Neural cell (in vitro differentiated cells): Measurements from ENCODE around the gene NRG2. TPM values are rescaled to one million over a fixed set of nuclear protein-coding genes. Genes with fewer than 3 reads are reported as not detected.

Source experiments
- H2AFZ ChIP-seq: fragments of 200-600, 300-800 bp; sonication (generic), shearing (Covaris generic); 2 replicates; pipeline ENCODE4 v1.6.0; 2014; ENCODE audit warnings: low read depth, mild to moderate bottlenecking, antibody characterized with exemption, low read length, moderate library complexity
- H3F3A ChIP-seq: fragments of 200-600 bp; shearing (Covaris generic); 2 replicates; pipeline ENCODE4 v1.6.1; 2016; ENCODE audit warnings: mild to moderate bottlenecking, moderate library complexity, mixed read lengths, antibody characterized with exemption, low read length; ENCODE audit not compliant: insufficient read depth, poor library complexity, severe bottlenecking
- H3K27ac ChIP-seq: fragments of 200-600, 300-800 bp; sonication (generic), shearing (Covaris generic); 2 replicates; pipeline ENCODE4 v1.5.1; 2014; ENCODE audit warnings: mild to moderate bottlenecking, low read length, moderate library complexity
- H3K27me3 ChIP-seq: fragments of 300-800, 200-600 bp; sonication (generic), shearing (Covaris generic); 2 replicates; pipeline ENCODE4 v1.6.0; 2014; ENCODE audit warnings: mild to moderate bottlenecking, low read depth, low read length, moderate library complexity; ENCODE audit not compliant: insufficient read depth
- H3K36me3 ChIP-seq: fragments of 300-800, 200-600 bp; sonication (generic), shearing (Covaris generic); 2 replicates; pipeline ENCODE4 v1.5.1; 2014; ENCODE audit warnings: mild to moderate bottlenecking, antibody characterized with exemption, low read length, moderate library complexity; ENCODE audit not compliant: insufficient read depth
- H3K4me2 ChIP-seq: fragments of 300-800, 200-600 bp; sonication (generic), shearing (Covaris generic); 2 replicates; pipeline ENCODE4 v1.6.0; 2014; ENCODE audit warnings: mild to moderate bottlenecking, low read length
- H3K4me3 ChIP-seq: fragments of 300-800, 200-600 bp; sonication (generic), shearing (Covaris generic); 2 replicates; pipeline ENCODE4 v1.5.1; 2014; ENCODE audit warnings: mild to moderate bottlenecking, low read length, moderate library complexity
- H3K79me2 ChIP-seq: fragments of 200-600 bp; shearing (Covaris generic); replicated peaks from 2 replicates; pipeline ENCODE4 v1.6.0; 2014; ENCODE audit warnings: mild to moderate bottlenecking, low read length, moderate library complexity; ENCODE audit not compliant: insufficient read depth
- H3K9ac ChIP-seq: fragments of 300-800, 200-600 bp; sonication (generic), shearing (Covaris generic); 2 replicates; pipeline ENCODE4 v1.6.1; 2016; ENCODE audit warnings: mild to moderate bottlenecking, low read length, mixed read lengths
- H3K9me2 ChIP-seq: fragments of 200-600 bp; shearing (Covaris generic); 2 replicates; pipeline ENCODE4 v1.6.1; 2016; ENCODE audit warnings: mild to moderate bottlenecking, low read length, mixed read lengths; ENCODE audit not compliant: insufficient read depth
- H3K9me3 ChIP-seq: fragments of 200-600, 300-800 bp; sonication (generic), shearing (Covaris generic); 2 replicates; pipeline ENCODE4 v1.6.1; 2016; ENCODE audit warnings: mild to moderate bottlenecking, mixed run types, low read length, moderate library complexity, mixed read lengths
- H4K20me1 ChIP-seq: fragments of 200-600 bp; shearing (Covaris generic); 2 replicates; pipeline ENCODE4 v1.6.1; 2016; ENCODE audit warnings: mild to moderate bottlenecking, mixed run types; ENCODE audit not compliant: insufficient read depth
- CTCF ChIP-seq: fragments of 450-650 bp; IDR thresholded peaks from 2 replicates; pipeline ENCODE4 v1.5.1; 2014; ENCODE audit warnings: antibody characterized with exemption, mild to moderate bottlenecking, moderate library complexity; ENCODE audit not compliant: poor library complexity, severe bottlenecking
- EP300 ChIP-seq: fragments of 450-650 bp; conservative IDR thresholded peaks from 2 replicates; pipeline ENCODE4 v1.6.1; 2014; ENCODE audit warnings: antibody characterized with exemption, mild to moderate bottlenecking, moderate library complexity; ENCODE audit not compliant: poor library complexity, severe bottlenecking
- EZH2 ChIP-seq: fragments of 200-600, 300-800 bp; shearing (Covaris generic), sonication (generic); IDR thresholded peaks from 2 replicates; pipeline ENCODE4 v1.6.1; 2014; ENCODE audit warnings: antibody characterized with exemption, low read length, borderline replicate concordance, mild to moderate bottlenecking; ENCODE audit not compliant: insufficient read depth, poor library complexity, severe bottlenecking
- MXI1 ChIP-seq: fragments of 450-650 bp; conservative IDR thresholded peaks from 2 replicates; pipeline ENCODE4 v1.6.1; 2014; ENCODE audit warnings: antibody characterized with exemption, mild to moderate bottlenecking; ENCODE audit not compliant: poor library complexity, severe bottlenecking
- POLR2AphosphoS5 ChIP-seq: IDR thresholded peaks from 2 replicates; pipeline ENCODE4 v1.6.1; 2012
- RAD21 ChIP-seq: fragments of 450-650 bp; conservative IDR thresholded peaks from 2 replicates; pipeline ENCODE4 v1.6.1; 2014; ENCODE audit warnings: antibody characterized with exemption, mild to moderate bottlenecking, moderate library complexity
- REST ChIP-seq: IDR thresholded peaks from 2 replicates; pipeline ENCODE4 v1.6.1; 2012; ENCODE audit warnings: borderline replicate concordance
- SMC3 ChIP-seq: fragments of 450-650 bp; conservative IDR thresholded peaks from 2 replicates; pipeline ENCODE4 v1.6.1; 2014; ENCODE audit warnings: antibody characterized with exemption, mild to moderate bottlenecking, moderate library complexity; ENCODE audit not compliant: poor library complexity
- TAF1 ChIP-seq: IDR thresholded peaks from 2 replicates; pipeline ENCODE4 v1.6.1; 2012; ENCODE audit warnings: low read depth
- polyA plus RNA-seq: library from polyadenylated mRNA; depleted of rRNA; stranded (reverse); fragments of >200 nt; gene quantifications from 2 replicates; pipeline ENCODE4 v1.2.3, GENCODE V29; 2014

NRG2 gene
- polyA plus RNA-seq, 1 donor from 2014 or later = 5.4 TPM

DNA sequence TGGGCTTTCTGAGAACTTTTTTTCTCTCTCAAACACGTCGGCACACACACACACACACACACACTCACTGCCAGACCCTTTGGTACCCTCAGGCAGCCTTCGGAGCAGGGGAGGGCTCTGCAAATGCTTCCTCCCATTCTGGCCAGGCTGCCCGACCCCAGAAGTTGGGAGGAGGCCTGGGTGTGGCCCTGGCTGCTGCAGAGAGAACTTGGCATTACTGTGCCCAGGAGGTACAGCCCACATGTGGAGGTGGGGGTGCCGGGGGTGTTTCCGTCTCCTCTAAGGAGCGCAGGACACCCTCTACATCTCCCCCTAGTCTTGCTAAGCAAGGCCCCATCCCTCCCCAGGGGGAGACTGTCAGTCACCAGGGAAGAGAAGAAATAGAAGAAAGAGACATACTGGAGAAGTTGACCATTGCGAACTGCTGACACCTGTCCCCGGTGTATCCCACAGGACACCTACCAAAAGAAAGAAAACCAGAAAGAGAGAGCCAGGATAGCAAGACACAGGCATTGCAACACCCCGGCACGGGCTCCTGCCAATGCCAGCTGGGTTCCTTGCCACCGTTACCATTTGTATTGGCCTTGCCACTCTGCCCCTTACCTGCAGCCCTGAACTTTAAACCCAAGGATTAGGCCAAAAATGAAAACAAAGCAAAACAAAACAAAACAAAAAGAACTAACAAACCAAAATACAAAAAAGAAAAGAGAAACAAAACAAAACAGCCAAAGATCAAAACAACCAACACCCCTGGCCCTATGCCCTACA lies 178.2 kb downstream of the NRG2 start:
- no peaks in the 10 kb centered on the region for H3K9me2 ChIP-seq
- TF ChIP-seq SMC3 = no peak
- H3F3A ChIP-seq = no peaks in the 10 kb centered on the region
- H3K36me3 ChIP-seq = no peaks in the 10 kb centered on the region
- H3K9ac ChIP-seq = no peak overlapping the region
- H3K27me3 ChIP-seq = no peaks in the 10 kb centered on the region
- H4K20me1 ChIP-seq = no peaks in the 10 kb centered on the region
- H3K9me3 ChIP-seq = no peaks in the 10 kb centered on the region
- H3K27ac ChIP-seq = no peak overlapping the region
- no peaks in the 10 kb centered on the region for H3K79me2 ChIP-seq
- no peak overlapping the region for H3K4me2 ChIP-seq
- no peak overlapping the region for H2AFZ ChIP-seq
- H3K4me3 ChIP-seq = no peak overlapping the region

DNA sequence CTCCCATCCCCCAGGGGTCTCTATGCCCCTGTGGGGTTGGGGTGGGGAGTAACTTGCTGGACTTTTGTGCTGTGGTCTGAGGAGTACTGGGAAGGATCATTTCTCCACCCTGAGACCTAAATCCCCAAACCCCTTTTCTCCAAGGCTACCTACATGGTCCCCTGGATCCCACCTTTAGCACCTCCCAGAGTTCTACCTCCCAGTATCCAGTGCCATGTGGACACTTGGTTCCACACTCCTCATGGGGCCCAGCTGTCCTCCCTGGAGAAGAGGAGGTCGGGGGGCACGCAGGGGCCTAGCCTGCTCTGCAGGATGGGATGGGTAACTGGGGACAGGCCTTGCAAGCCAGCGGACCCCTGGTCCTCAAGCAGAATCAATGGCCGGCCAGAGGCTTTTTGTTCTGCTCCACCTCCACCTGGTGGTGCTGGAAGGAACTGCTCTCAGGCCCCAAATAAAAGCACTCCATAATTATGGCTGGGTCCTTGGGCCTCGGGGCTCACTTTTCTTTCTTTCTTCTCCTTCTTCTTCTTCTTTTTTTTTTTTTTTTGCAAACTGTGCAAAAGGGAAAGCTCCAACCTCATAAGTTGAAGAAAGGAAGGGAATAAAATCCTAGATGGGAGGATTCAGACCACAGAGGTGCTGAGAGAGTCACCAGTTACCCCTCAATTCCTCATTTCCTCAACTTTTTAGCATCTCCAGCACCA lies 179.1 kb downstream of the NRG2 start:
- no peaks in the 10 kb centered on the region for H3K9me2 ChIP-seq
- no peak overlapping the region for H3K4me2 ChIP-seq
- H3K36me3 ChIP-seq = no peaks in the 10 kb centered on the region
- no peaks in the 10 kb centered on the region for H3K79me2 ChIP-seq
- H3F3A ChIP-seq = no peaks in the 10 kb centered on the region
- H4K20me1 ChIP-seq = no peaks in the 10 kb centered on the region
- no peak overlapping the region for H3K4me3 ChIP-seq
- H2AFZ ChIP-seq = no peak overlapping the region
- no peak for TF ChIP-seq EP300
- TF ChIP-seq SMC3 = peak; percentile 65
- peak; percentile 69 for TF ChIP-seq CTCF
- TF ChIP-seq RAD21 = peak; percentile 60
- no peaks in the 10 kb centered on the region for H3K9me3 ChIP-seq
- H3K9ac ChIP-seq = no peak overlapping the region
- no peaks in the 10 kb centered on the region for H3K27me3 ChIP-seq
- no peak overlapping the region for H3K27ac ChIP-seq

- Histone ChIP-seq H3K9ac (no peak overlapping the region), H3K27ac (no peak overlapping the region), H3K9me2 (no peaks in the 10 kb centered on the region), H2AFZ (no peak overlapping the region), H3K4me3 (no peak overlapping the region), H3K27me3 (no peaks in the 10 kb centered on the region), H3K36me3 (no peaks in the 10 kb centered on the region), H3F3A (no peaks in the 10 kb centered on the region), H3K4me2 (no peak overlapping the region), H3K9me3 (no peaks in the 10 kb centered on the region), H3K79me2 (no peaks in the 10 kb centered on the region), H4K20me1 (no peaks in the 10 kb centered on the region)
- TF ChIP-seq POLR2AphosphoS5 (no peak), SMC3 (no peak), EZH2 (no peak), CTCF (no peak), RAD21 (no peak), REST (no peak), MXI1 (no peak), TAF1 (no peak), EP300 (no peak)
Measured at GRCh38 chr5:139863361-139863760, 179.7 kb downstream of the NRG2 start.
